Measurements from ENCODE around the gene SP100. TPM values are rescaled to one million over a fixed set of nuclear protein-coding genes. Genes with fewer than 3 reads are reported as not detected.

Gene SP100
- total and polyA plus RNA-seq, 2 of the 8 experiments (the other 6 are each of a cell fraction or from before 2014, with no cell fraction given) = 0.06 to 1.1 TPM

DNA sequence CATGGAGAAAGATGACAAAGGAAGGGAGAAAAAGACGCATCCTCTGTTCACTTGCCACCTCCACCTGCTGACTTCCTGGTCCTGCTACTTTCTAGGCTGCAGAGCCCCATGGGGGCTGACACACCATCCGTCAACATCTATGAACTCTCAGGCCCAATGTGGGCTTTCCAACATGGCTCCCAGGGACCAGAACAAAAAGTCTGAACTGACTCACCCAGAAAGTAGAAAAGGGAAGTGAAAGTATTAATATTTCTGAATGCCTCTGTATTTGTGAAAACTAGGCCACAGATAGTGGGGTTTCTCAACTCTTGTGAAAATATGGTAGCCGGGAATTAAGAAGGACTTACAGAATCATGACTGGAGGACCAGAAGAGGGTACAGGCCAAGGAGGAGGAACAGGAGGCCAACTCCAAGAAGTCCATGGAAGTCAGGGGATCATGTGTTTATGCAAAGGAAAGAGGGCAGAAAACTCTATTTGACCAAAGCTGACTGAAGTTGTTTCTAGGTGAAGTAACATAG lies 173.6 kb downstream of the SP100 start:
- Histone ChIP-seq H3K79me2 (ENCODE audit: control insufficient read depth in 1 of 2, insufficient read depth in 2 of 2, low read length in 2 of 2) (no peaks in the 10 kb centered on the region), H3K9me3 (ENCODE audit: insufficient read depth in 2 of 2, low read depth in 1 of 2, low read length in 1 of 2) (no peaks in the 10 kb centered on the region), H3K9ac (replicated peaks in 1 of 4; ENCODE audit: extremely low read depth in 1 of 4, low read depth in 3 of 4, low read length in 3 of 4) (no peak overlapping the region), H3K27me3 (replicated peaks in 1 of 4; ENCODE audit: control insufficient read depth in 3 of 4, extremely low read depth in 1 of 4, insufficient read depth in 3 of 4, low read length in 3 of 4) (no peaks in the 10 kb centered on the region), H3K27ac (ENCODE audit: low read depth, low read length) (no peak overlapping the region), H3K18ac (ENCODE audit: extremely low read depth, low read length) (no peak overlapping the region), H2BK15ac (ENCODE audit: low read length) (no peak overlapping the region), H2BK120ac (replicated peaks; ENCODE audit: low read depth, low read length) (no peak overlapping the region), H2BK12ac (ENCODE audit: low read depth, low read length) (no peak overlapping the region), H3K79me1 (ENCODE audit: low read depth, low read length) (no peaks in the 10 kb centered on the region), H4K8ac (ENCODE audit: extremely low read depth, insufficient read depth, low read length) (no peak overlapping the region), H3K4me2 (ENCODE audit: insufficient read depth in 1 of 2, low read depth in 2 of 2, low read length in 2 of 2) (no peak overlapping the region), H4K5ac (ENCODE audit: insufficient read length, low read depth, low read length) (no peak overlapping the region), H4K20me1 (replicated peaks in 1 of 2; ENCODE audit: control insufficient read depth in 1 of 2, insufficient read depth in 2 of 2, low read length in 2 of 2) (no peaks in the 10 kb centered on the region), H4K91ac (replicated peaks; ENCODE audit: insufficient read length, low read length) (no peak overlapping the region), H2AK5ac (ENCODE audit: low read depth, low read length) (no peak overlapping the region), H3K14ac (ENCODE audit: insufficient read length) (no peak overlapping the region), H3K56ac (replicated peaks; ENCODE audit: insufficient read length, low read depth, low read length) (no peak overlapping the region), H3K23ac (ENCODE audit: insufficient read length) (no peak overlapping the region), H2BK20ac (ENCODE audit: low read length) (no peak overlapping the region), H3K4me3 (ENCODE audit: extremely low read depth in 1 of 4, insufficient read depth in 2 of 4, low read depth in 3 of 4, low read length in 4 of 4) (no peak overlapping the region), H2AFZ (ENCODE audit: low read length) (no peak overlapping the region), H2BK5ac (ENCODE audit: low read depth, low read length) (no peak overlapping the region), H3K36me3 (ENCODE audit: control insufficient read depth in 2 of 4, insufficient read depth in 4 of 4, low read length in 3 of 4) (no peaks in the 10 kb centered on the region), H3K4ac (replicated peaks; ENCODE audit: insufficient read length, low read depth, low read length) (no peak overlapping the region), H3K23me2 (ENCODE audit: low read depth, low read length) (no peaks in the 10 kb centered on the region), H3K4me1 (replicated peaks in 1 of 4; ENCODE audit: control insufficient read depth in 3 of 4, insufficient read depth in 4 of 4, low read length in 3 of 4) (no peaks in the 10 kb centered on the region; a peak in 1 of 7 replicates)
- POLR2A ChIA-PET (ENCODE audit: partially characterized antibody) = no interaction called here
- no peak for DNase-seq (ENCODE audit: low read depth in 1 of 2, low spot score in 2 of 2)
- CTCF ChIA-PET (ENCODE audit: partially characterized antibody) = interaction anchor here (0.6 kb wide), 1 partner anchor 13 kb away, joined by 3 read pairs; no protein-coding TSS in a partner anchor
- FAIRE-seq = no peak
- 85% methylated on average over 3 of the region's 3 CpGs; no CpG with 5 or more reads in 1 of the 2 experiments for WGBS, 2 experiments (ENCODE audit: extremely low coverage in 1 of 2, insufficient coverage in 1 of 2, insufficient read length in 1 of 2, insufficient replicate concordance in 2 of 2, low coverage in 1 of 2, low lambda C conversion rate in 2 of 2, missing lambda C conversion rate in 1 of 2)
- TF ChIP-seq TBP (IDR thresholded peaks at IDR 0.05; ENCODE audit: low read depth, low read length) (no peak), CBX8 (IDR thresholded peaks at IDR 0.05; ENCODE audit: borderline replicate concordance, low read depth, low read length) (no peak), BCL11A (IDR thresholded peaks at IDR 0.05; ENCODE audit: low read depth in 2 of 2, low read length in 2 of 2) (no peak), PHF8 (conservative IDR thresholded peaks at IDR 0.05; ENCODE audit: low read depth, low read length) (no peak), CTBP2 (IDR thresholded peaks at IDR 0.05; ENCODE audit: borderline replicate concordance, insufficient read depth, insufficient read length, low read length) (no peak), EGR1 (IDR thresholded peaks at IDR 0.05; ENCODE audit: borderline replicate concordance, low read depth, low read length) (no peak), RNF2 (IDR thresholded peaks at IDR 0.05; ENCODE audit: borderline replicate concordance, low read depth, low read length, missing control alignments, poor library complexity, severe bottlenecking) (no peak), CEBPB (IDR thresholded peaks at IDR 0.05; ENCODE audit: low read depth, low read length) (no peak), SIRT6 (IDR thresholded peaks at IDR 0.05; ENCODE audit: low read length) (no peak), NRF1 (IDR thresholded peaks at IDR 0.05; ENCODE audit: low read depth, low read length) (no peak), EP300 (IDR thresholded peaks at IDR 0.05; ENCODE audit: borderline replicate concordance in 1 of 2, low read depth in 2 of 2, low read length in 2 of 2) (no peak)
- TF ChIP-seq, protein P1, sequence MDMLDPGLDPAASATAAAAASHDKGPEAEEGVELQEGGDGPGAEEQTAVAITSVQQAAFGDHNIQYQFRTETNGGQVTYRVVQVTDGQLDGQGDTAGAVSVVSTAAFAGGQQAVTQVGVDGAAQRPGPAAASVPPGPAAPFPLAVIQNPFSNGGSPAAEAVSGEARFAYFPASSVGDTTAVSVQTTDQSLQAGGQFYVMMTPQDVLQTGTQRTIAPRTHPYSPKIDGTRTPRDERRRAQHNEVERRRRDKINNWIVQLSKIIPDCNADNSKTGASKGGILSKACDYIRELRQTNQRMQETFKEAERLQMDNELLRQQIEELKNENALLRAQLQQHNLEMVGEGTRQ (IDR thresholded peaks at IDR 0.05; ENCODE audit: low read length) = no peak
